22Rv1 (cell line): Measurements from ENCODE around the gene HS6ST3.

ENCODE experiments used
- CTCF ChIP-seq: fragments of 450-650 bp; IDR thresholded peaks from 2 replicates; pipeline ENCODE4 v1.5.1; 2017; ENCODE audit warnings: mild to moderate bottlenecking
- ZFX ChIP-seq: fragments of 450-650 bp; IDR thresholded peaks from 2 replicates; pipeline ENCODE4 v1.6.1; 2017; ENCODE audit warnings: antibody characterized with exemption, borderline replicate concordance

- TF ChIP-seq CTCF (no peak), ZFX (no peak)
Observed at GRCh38 chr13:96491103-96491502, 401.2 kb downstream of the HS6ST3 start.
